ENCODE measurements around the gene SLC16A8. TPM values are rescaled to one million over a fixed set of nuclear protein-coding genes. Genes with fewer than 3 reads are reported as not detected.

SLC16A8 gene
- polyA plus RNA-seq, 1 donor (not counting 4 experiments of a cell fraction or from before 2014, with no cell fraction given), result not detected

DNA sequence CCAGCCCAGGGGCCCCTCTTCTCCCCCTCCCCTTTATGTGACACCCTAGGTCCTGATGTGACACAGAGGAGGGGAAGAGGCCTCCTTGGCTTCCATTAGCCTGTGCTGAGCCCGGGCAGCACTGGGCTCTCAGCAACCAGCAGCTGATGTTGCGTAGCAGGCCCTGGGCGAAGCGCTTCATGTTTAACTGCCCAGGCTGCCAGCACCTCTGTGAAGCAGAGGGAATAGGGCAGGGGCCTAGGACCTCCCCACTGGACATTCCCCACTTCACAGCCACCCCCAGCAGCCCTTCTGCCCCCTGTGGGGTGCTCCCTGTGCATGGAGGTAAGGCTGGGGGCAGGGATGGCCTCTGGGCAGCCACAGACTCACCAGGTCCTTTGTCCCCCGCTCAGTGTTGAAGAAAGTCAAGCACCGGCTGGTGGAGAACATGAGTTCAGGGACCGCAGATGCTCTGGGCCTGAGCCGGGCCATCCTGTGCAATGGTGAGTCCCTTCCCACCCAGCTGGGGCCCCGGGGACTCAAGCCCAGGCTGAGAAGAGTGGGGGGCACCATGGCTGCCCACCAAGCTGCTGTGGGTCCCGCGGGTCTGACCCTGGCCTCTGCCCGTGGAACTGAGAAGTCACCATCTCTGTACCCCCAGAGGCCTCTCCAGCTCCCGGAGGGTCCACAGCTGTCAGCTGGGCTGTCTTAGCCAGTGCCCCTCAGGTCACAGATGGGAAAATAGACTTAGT lies 15.2 kb downstream of the SLC16A8 start:
- Histone ChIP-seq H3K9me3 (ENCODE audit: control insufficient read depth, low read depth, low read length) (no peaks in the 10 kb centered on the region), H4K20me1 (ENCODE audit: control insufficient read depth, extremely low read depth, insufficient read depth, low read length) (no peaks in the 10 kb centered on the region), H3K9ac (ENCODE audit: control insufficient read depth, extremely low read depth, insufficient read depth, low read length) (no peak overlapping the region), H3K4me3 (ENCODE audit: control insufficient read depth in 2 of 3, extremely low read depth in 1 of 3, insufficient read depth in 2 of 3, low read depth in 1 of 3, low read length in 3 of 3) (no peak overlapping the region), H3K27ac (ENCODE audit: control insufficient read depth, insufficient read depth, low read length) (no peak overlapping the region), H3K79me2 (ENCODE audit: control insufficient read depth, insufficient read depth, low read length) (no peaks in the 10 kb centered on the region), H3K4me2 (ENCODE audit: control insufficient read depth, extremely low read depth, insufficient read depth, low read depth, low read length) (no peak overlapping the region), H3K4me1 (ENCODE audit: control insufficient read depth, extremely low read depth, insufficient read depth, low read length) (no peaks in the 10 kb centered on the region), H2AFZ (ENCODE audit: control insufficient read depth, low read length) (no peak overlapping the region), H3K9me1 (ENCODE audit: control insufficient read depth, extremely low read depth, insufficient read depth, low read length) (no peaks in the 10 kb centered on the region), H3K27me3 (ENCODE audit: control insufficient read depth, extremely low read depth, insufficient read depth, low read length) (no peaks in the 10 kb centered on the region), H3K36me3 (ENCODE audit: control insufficient read depth in 2 of 2, extremely low read depth in 1 of 2, insufficient read depth in 2 of 2, low read length in 2 of 2) (peaks cover 36 to 42% of the 10 kb centered on the region in 2 experiments)
- no peak for FAIRE-seq
- no peak for DNase-seq (ENCODE audit: low read depth, low spot score)
- dilution Hi-C loops (cut with MboI; ENCODE audit: extremely low pct_ligation_motif_present, low sequenced_read_pairs), result no loop called here
- TF ChIP-seq, protein P1, sequence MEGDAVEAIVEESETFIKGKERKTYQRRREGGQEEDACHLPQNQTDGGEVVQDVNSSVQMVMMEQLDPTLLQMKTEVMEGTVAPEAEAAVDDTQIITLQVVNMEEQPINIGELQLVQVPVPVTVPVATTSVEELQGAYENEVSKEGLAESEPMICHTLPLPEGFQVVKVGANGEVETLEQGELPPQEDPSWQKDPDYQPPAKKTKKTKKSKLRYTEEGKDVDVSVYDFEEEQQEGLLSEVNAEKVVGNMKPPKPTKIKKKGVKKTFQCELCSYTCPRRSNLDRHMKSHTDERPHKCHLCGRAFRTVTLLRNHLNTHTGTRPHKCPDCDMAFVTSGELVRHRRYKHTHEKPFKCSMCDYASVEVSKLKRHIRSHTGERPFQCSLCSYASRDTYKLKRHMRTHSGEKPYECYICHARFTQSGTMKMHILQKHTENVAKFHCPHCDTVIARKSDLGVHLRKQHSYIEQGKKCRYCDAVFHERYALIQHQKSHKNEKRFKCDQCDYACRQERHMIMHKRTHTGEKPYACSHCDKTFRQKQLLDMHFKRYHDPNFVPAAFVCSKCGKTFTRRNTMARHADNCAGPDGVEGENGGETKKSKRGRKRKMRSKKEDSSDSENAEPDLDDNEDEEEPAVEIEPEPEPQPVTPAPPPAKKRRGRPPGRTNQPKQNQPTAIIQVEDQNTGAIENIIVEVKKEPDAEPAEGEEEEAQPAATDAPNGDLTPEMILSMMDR (optimal IDR thresholded peaks at IDR 0.05 in 1 of 3, IDR thresholded peaks at IDR 0.05 in 1 of 3, conservative IDR thresholded peaks at IDR 0.05 in 1 of 3; ENCODE audit: extremely low read depth in 1 of 3, insufficient read depth in 2 of 3, low read length in 3 of 3), result no peak
- no peak for TF ChIP-seq EZH2 (IDR thresholded peaks at IDR 0.05; ENCODE audit: low read length)

DNA sequence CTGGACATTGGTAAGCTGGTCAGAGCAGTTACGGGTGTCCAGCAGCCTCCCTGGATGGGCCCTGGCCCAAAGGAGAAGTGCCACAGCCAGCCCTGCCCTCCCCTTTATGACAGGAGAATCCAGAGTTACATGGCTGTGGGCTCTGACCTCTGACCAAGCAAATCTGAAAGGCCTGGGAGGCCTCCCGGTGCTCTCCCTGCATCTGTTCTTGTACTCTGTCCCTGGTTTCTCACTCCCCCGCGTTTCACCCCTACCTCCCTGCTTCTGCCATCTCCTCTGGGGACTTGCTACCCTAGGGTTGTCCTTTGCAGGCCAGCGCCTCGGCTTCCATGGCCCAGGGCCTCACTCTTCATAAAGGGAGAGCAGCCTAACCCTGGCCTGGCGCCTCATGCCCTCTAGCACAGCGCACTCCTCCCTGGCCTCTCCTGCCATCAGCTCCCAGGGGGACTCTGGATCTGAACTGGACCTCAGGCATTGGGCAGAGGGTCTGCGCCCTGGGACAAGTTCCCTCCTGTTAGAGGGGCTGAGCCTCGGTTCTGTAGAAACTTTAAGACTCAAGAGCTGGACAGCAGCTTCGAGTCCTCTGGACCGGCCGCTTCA lies 16.1 kb downstream of the SLC16A8 start:
- H3K4me2 ChIP-seq (ENCODE audit: control insufficient read depth, extremely low read depth, insufficient read depth, low read depth, low read length), result no peak overlapping the region
- TF ChIP-seq, protein P1 (optimal IDR thresholded peaks at IDR 0.05 in 1 of 3, IDR thresholded peaks at IDR 0.05 in 1 of 3, conservative IDR thresholded peaks at IDR 0.05 in 1 of 3; ENCODE audit: extremely low read depth in 1 of 3, insufficient read depth in 2 of 3, low read length in 3 of 3), result no peak
- TF ChIP-seq EZH2 (IDR thresholded peaks at IDR 0.05; ENCODE audit: low read length), result no peak
- peaks cover 34 to 39% of the 10 kb centered on the region in 2 experiments for H3K36me3 ChIP-seq (ENCODE audit: control insufficient read depth in 2 of 2, extremely low read depth in 1 of 2, insufficient read depth in 2 of 2, low read length in 2 of 2)
- H3K9me1 ChIP-seq (ENCODE audit: control insufficient read depth, extremely low read depth, insufficient read depth, low read length), result no peaks in the 10 kb centered on the region
- no peak overlapping the region for H3K27ac ChIP-seq (ENCODE audit: control insufficient read depth, insufficient read depth, low read length)
- H3K4me3 ChIP-seq (ENCODE audit: control insufficient read depth in 2 of 3, extremely low read depth in 1 of 3, insufficient read depth in 2 of 3, low read depth in 1 of 3, low read length in 3 of 3), result no peak overlapping the region
- H3K9me3 ChIP-seq (ENCODE audit: control insufficient read depth, low read depth, low read length), result no peaks in the 10 kb centered on the region
- dilution Hi-C loops (cut with MboI; ENCODE audit: extremely low pct_ligation_motif_present, low sequenced_read_pairs), result no loop called here
- no peaks in the 10 kb centered on the region for H3K27me3 ChIP-seq (ENCODE audit: control insufficient read depth, extremely low read depth, insufficient read depth, low read length)
- H3K79me2 ChIP-seq (ENCODE audit: control insufficient read depth, insufficient read depth, low read length), result no peaks in the 10 kb centered on the region
- H3K4me1 ChIP-seq (ENCODE audit: control insufficient read depth, extremely low read depth, insufficient read depth, low read length), result no peaks in the 10 kb centered on the region
- H4K20me1 ChIP-seq (ENCODE audit: control insufficient read depth, extremely low read depth, insufficient read depth, low read length), result no peaks in the 10 kb centered on the region
- DNase-seq (ENCODE audit: low read depth, low spot score) (no peak), FAIRE-seq (no peak)
- no peak overlapping the region for H3K9ac ChIP-seq (ENCODE audit: control insufficient read depth, extremely low read depth, insufficient read depth, low read length)
- H2AFZ ChIP-seq (ENCODE audit: control insufficient read depth, low read length), result no peak overlapping the region

Measured in keratinocyte (primary cell).